GM18505 (cell line): ENCODE data around the gene ECI1.

Experiments
- ATAC-seq: cut with Tn5 transposase; IDR thresholded peaks from one replicate; pipeline ENCODE4 v1.9.1; 2021; ENCODE audit not compliant: unreplicated experiment
- POLR2A ChIP-seq: IDR thresholded peaks from 4 replicates; pipeline ENCODE4 v1.6.1; 2011; ENCODE audit warnings: borderline replicate concordance; ENCODE audit not compliant: insufficient read depth, insufficient read length; ENCODE audit errors: extremely low read depth

The ECI1 gene

DNA sequence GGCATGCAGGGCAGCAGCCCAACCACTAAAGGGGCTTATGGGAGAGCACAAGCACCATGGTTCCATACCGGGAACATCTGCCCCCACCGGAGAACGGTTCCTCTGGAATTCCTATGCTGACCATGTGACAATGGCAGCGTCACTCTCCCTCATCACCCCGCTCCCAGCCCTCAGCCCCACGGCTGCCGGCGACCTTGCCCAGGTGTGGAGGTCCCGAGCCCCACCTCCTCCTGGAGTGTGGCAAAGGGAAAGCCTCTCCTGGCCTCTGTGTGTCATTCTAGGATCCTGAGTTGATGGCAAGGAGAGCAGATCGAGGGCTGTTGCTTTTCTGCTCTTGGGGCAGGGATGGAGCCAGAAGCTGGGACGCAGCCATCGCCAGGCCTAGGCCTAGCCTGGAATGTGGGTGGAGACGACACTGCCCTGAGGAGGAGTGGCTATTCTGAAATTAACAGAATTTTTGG, 34.4 kb upstream of the ECI1 start:
- no peak for TF ChIP-seq POLR2A
- no peak for ATAC-seq

DNA sequence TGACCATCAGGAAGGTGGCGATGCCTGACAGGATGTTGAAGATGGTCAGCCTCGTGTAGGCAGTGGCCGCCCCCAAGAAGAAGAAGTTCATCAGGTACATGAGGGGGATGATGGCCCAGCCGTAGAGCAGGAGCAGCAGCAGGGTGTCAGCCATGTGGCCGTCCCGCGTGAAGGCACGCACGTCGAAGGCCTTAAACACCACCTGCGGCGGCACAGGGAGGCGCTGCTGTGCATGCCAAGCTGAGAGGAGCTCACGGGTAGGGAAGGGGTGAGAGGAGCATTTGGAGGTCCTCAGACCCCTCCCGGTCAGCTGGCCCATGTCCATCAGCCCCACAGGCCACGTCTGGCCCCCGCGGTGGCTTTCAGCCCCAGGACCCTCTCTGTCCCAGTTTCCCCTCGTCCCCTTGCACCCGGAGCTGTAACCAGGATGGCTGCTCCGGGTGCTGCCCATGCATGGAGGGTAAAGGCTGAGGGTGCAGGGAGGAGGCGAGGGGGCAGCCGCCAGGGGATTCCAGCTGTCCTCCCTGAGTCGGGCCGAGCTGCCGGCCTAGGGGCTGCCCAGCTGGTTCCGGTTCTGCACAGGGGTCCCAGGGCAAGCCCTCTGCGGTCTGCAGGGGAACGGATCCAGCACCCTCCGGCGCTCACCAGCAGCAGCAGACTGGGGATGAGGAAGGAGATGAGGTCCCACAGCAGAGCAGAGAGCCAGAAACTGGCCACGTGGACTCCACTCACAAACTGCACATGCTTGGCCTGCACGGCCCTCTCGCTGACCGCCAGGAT, 33.6 kb upstream of the ECI1 start:
- no peak for TF ChIP-seq POLR2A
- no peak for ATAC-seq

DNA sequence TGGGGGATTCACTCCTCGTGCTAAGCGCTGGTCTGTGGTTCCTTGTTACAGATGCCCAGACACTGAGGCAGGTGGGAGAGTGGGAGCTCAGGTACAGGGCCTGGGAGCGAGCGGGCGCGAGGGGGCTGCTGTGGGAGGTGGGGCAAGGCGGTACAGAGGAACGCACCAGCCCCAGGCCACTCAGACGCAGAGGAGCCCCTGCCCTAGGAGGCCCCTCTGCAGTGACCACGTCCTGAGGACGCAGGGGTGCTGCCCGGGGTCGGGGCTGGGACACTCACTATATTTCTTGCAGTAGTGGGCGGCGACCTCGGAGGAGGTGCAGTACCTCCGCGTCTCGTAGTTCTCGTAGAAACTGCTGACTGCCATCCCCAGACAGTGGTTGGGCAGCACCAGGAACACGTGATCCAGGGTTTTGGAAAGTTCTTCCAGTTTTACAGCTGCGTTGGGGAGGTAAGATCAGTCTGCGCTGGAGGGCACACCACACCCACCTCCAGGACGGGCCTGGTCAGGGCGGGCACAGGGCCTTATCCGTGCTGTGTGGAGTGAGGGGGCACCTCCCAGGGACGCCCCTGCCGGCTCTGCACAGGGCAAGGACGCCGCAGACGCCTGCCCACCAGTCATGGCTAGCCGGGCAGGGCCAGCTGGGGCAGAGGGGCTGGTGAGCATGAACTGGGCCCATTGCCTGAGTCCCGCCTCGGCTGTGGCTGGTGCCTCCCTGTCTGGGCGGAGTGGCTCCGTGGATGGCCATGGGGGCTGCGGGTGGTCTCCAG, 32.8 kb upstream of the ECI1 start:
- ATAC-seq = no peak
- no peak for TF ChIP-seq POLR2A

DNA sequence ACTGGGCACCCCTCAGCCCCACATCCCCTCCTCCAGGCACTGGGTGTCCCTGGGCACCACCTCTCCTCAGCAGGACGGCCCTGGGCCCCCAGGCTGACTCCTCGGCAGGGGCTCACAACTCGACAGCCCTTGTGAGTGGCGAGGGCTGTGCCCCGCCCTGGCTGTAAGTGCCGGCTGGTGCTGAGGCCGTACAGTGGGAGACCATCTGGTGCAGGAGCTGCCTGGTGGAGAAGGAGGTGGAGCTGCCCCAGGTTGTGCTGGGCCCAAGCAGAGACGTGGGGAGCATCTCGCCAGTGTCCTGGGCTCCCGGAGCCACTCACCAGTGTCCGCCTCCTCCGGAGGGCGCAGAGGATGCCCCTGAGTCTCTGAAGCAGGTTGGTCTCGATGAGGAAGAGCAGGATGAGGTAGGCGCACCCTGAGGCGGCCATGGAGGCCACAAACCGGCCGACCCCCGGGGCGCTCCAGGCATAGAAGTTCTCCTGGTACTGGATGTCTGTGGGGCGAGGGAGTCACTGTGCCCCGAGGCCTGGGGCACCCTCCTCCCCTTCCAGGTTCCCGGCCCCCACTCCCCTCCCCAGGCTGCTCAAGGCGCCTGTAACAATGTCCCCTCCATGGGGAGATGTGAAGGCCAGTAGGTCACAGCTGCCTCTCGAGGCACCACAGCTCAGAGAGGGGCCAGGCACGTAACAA, 31.6 kb upstream of the ECI1 start:
- no peak for ATAC-seq

DNA sequence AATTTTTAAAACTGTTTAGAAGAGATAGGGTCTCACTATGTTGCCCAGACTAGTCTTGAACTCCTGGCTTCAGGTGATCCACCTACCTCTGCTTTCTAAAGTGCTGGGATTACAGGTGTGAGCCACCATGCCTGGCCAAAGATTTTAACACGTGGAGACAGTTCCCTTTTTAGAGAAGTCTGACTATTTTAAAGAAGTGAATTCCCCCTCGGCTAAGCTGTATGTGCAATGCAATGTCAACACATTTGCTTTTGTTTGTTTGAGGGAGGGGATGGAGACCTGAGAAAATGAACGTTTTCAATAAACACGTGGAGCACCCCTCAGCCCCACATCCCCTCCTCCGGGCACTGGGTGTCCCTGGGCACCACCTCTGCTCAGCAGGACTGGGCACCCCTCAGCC, 30.9 kb upstream of the ECI1 start:
- TF ChIP-seq POLR2A = no peak
- ATAC-seq = no peak

More for the DNA sequence above, 31.6 kb upstream of the ECI1 start:
- TF ChIP-seq POLR2A = no peak

DNA sequence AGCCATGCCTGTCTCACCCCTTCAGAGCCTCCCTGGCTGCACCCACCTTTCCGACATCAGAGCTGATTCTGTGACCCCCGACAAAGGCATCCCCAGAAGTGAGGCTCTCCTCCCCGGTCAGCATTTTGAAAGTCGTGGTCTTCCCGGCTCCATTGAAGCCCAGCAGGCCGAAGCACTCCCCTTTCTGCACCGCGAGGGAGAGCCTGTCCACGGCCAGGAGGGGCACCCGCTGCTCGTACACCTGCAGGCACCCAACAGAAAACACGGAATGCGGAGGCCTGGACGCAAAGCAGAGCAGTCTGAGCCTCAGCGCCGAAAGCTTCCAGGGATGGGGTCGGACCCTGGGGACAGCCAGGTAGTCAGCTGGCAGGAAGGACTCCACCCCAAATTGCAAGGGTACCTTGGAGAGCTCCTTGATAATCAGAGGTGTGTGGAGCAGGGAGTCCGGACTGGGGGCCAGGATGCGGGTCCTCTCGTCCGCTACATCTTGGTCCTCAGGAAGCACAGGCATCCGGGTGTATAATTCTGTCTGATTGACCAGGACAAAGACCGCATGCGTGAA, 29.7 kb upstream of the ECI1 start:
- ATAC-seq = no peak
- no peak for TF ChIP-seq POLR2A

DNA sequence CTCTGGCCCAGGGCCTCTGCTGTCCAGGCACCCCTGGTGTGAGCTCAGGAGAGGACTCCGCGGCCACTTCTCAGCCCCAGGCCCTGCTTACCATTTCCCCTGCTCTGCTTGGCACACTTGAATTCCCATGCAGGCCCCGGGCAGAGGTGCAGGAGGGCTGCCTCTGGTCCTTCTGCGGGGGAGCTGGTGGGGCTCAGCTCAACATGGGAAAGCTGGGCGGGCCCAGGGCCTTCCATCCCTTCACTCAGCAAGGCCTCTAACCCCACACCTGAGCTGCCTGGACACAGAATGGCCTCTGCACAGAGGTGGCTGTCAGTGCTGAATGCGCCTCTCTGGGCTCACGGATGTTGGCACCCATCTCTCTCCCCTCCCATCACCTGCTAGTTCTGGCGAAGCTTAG, 29.1 kb upstream of the ECI1 start:
- ATAC-seq = no peak

DNA sequence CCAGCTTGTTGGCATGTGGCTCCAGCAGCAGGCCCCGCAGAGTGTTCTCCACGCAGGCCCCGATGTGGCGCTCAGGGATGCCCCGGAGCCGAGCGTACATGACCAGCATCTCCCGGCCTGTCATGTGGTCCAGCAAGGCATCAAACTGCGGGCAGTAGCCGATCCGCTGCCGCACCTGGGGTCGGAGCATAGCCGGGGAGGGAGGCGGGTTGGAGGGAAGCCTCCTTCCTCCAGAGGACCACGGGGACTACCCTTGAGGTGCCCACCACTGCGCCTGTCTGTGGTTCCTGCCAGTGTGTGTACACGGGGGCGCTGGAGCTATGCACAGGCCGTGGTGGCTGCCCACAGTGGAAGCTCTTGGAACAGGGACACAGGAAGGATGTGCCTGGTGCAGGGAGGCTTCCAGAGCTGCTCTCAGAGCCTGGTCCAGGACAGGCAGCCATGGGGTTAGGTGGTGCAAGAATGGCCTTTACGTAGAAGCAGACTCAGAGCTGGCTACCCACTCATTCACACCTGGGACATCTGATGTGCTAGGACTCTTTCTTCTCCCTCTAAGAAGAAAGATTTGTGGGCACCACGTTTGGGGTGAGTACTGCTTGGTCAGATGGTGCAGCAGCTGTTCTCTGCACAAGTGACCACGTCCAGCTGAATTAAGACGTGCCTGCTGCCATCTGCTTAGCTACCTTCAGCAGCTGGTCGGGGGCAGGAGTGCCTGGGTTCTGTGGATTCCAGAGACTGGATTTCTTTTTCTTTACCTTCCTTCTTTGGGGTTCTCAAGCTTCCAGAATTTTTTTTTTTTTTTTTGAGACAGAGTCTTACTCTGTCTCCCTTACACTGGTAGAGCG, 27.8 kb upstream of the ECI1 start:
- no peak for TF ChIP-seq POLR2A
- ATAC-seq = no peak

More for the DNA sequence above, 29.1 kb upstream of the ECI1 start:
- no peak for TF ChIP-seq POLR2A

DNA sequence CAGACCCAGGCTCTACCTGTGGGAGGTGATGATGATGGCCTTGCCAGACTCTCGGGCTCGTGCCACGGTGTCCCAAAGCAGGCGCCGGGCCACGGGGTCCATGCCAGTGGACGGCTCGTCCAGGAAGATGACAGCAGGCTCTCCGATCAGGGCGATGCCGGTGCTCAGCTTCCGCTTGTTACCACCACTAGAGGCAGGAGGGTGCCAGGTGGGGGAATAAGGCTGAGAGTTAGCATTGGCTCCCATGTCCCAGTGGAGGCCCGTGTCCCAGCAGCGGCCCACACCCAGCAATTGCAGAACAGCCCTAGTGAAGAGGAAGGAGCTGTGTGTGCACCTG, 26.9 kb upstream of the ECI1 start:
- no peak for ATAC-seq
- TF ChIP-seq POLR2A = no peak

DNA sequence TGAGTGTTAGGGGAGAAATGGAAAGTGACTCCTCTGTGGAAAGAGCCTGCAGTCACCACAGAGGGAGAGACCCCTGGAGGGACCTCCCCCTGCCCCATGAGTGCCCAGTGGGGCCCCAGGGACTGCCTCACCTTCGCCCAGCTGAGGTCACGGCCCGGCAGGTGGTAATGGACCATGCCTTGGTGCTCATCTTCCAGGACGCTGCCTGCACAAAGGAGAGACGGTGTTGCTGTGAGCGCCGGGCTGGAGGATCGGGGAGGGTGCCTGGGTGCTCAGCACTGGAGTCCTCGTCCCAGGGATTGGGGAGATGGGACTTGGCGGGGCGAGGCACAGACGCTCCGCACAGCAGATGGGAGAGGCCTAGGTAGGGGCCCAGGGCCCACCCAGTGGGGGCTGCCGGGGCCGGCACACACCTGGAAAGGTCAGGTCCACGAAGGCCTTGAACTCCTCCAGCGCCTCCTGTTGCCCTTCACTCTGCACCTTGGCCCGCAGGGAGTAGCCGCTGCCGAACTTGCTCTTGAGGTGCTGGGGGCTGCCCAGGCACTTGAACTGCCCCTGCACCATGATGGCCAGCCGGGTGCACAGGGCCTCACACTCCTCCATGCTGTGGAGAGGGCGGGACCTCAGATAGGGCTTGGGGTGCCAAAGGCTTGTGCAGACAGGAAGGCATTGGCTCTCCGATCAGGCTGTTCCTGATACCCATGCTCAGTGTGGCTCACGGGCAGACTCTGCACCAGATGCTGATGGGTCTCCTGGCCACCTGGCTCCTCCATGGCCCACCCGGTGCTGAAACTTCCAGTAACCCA, 26.3 kb upstream of the ECI1 start:
- TF ChIP-seq POLR2A = no peak
- ATAC-seq = no peak

DNA sequence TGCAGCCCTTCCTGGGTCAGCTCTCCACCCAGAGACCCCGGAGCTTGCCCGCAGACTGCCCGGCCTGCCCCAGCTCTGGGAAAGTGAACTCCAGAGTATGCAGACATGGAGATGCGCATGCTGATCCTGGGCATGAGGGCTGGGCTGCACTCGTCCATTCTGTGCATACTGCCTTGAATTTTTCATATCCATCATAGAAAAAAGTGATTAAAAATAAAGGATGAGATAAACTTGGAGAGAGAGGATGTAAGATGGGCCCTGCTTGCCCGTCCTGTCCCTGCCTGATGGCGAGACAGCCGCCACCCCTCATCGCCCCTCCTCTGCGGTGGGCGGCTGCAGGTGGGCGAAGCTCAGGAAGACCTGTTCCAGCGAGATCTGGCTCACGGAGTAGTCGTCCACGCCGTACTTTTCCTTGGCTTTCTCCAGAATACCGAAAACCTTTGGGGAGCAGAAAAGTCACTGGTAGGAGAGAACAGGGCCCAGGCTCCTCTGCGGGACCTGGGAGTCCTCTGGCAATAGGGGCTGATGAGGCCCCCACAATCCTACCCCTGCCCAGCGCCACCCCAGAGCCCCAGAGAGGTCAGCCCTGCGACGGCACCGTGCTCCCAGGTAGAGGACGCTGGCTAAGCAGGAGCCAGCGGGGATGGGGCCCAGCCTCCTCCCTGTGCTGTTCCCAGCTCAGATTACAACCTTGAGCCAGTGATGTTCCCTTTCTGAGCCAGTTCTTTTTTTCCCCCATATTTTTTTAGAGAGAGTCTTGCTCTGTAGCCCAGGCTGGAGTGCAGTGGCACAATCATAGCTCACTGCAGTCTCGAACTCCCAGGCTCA, 25.2 kb upstream of the ECI1 start:
- ATAC-seq = no peak
- no peak for TF ChIP-seq POLR2A

DNA sequence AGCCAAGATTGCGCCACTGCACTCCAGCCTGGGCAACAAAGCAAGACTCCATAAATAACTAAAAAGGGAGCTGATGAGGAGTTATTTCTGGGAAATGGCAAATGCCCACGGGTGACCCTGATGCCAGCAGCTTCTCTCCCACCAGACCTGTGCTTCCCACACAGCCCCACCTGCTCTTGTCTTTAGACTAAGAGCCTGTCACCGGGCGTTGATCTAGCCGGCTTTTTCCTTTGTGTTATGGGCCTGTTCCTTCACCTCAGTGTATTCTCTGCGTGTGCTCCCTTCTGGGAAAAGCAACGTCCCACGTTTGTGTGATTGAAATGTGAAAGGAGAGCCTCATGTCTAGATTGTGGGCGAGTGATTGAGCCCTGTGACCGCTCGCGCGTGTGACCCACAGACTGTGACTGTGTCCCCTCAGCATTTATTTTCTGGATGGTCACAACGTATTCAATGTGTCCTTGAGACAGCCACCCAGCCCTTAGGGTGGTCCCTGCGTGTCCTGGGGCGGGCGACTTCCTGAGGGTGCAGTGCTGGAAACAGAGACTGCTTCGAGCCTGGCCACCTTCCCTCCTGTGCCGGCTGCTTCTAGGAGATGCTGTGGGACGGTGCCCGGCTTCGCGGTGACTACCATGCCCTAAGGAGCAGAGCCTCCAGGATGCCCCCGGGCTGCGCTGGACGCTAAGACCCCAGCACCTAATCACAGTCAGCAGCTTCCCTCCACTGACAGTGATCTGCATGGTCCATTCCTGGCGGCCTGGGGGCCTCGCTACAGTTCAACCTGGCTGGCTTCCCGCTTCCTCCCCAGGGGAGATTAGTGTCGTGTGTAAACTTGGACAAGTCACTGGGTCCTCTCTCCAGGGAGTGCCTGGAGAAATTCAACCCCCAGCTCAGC, 24.3 kb upstream of the ECI1 start:
- TF ChIP-seq POLR2A = no peak
- ATAC-seq = no peak
